ENCODE data around the gene PI4K2B. TPM values are rescaled to one million over a fixed set of nuclear protein-coding genes. Genes with fewer than 3 reads are reported as not detected.
"Not testable (repeated sequence)": the region's sequence is repeated elsewhere in the genome, so short reads cannot be mapped to it uniquely, and the experiment has no call there.

The PI4K2B gene
- total RNA-seq, 1 donor from 2014 or later = 29.4 TPM

DNA sequence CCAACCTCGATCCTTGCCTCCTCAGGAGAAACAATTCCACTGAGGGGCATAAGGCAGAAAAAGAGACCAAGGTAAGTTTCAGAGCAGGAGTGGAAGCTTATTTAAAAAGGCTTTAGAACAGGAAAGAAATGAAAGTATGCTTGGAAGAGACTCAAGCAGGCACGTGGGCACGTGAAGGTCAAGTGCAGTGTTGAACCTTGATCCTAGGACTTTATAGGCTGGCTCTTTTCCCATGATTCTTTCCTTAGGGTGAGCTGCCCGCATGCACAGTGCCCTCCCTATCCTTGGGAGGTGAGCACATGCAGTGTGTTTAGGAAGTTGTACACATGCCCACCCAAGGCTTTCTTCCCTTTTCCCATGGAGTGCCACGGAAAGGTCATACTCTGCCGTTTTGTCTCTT, 4.0 kb upstream of the PI4K2B start:
- intact Hi-C loops (cut with micrococcal nuclease) = loop anchor here (5.0 to 10.0 kb wide), 3 partner anchors 635 to 758 kb away; partner anchors contain the start of genes SEL1L3 and SMIM20
- DNase-seq (ENCODE audit: low spot score) = no peak
- H3K4me3 Mint-ChIP-seq = no peak overlapping the region

DNA sequence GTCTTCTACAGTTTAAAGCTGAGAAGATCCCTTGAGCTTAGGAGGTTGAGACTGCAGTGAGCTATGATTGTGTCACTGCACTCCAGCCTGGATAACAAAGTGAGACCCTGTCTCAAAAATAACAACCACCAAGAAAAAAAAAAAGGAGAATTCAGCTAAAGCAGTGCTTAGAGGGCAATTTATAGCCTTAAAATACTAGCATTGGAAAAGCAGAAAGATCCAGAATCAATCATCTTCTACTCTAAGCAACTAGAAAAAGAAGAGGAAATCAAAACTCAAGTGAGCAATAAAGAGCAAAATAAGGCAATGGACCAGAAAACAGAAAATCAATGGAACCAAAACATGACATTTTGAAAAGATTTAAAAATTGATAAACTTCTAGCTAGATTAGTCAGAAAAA, 639 bp upstream of the PI4K2B start:
- H3K4me1 Mint-ChIP-seq (ENCODE audit: low read depth) = peaks cover 28% of the 10 kb centered on the region
- peak overlapping the region; percentile 76 for H3K4me3 Mint-ChIP-seq
- no peak for DNase-seq (ENCODE audit: low spot score)
- peak overlapping the region; percentile 69 for H3K27ac Mint-ChIP-seq
- no peaks in the 10 kb centered on the region for H3K27me3 Mint-ChIP-seq (ENCODE audit: insufficient read depth)
- peaks cover 25% of the 10 kb centered on the region for H3K36me3 Mint-ChIP-seq (ENCODE audit: low read depth)
- intact Hi-C loops (cut with micrococcal nuclease) = loop anchor here (1.0 to 10.0 kb wide), 4 partner anchors 110 to 761 kb away; partner anchors contain the start of genes SEL1L3 and SMIM20
- H3K9me3 Mint-ChIP-seq = peaks cover 28% of the 10 kb centered on the region

More for the DNA sequence above, 4.0 kb upstream of the PI4K2B start:
- Mint-ChIP-seq H3K9me3 (peaks cover 40% of the 10 kb centered on the region), H3K4me1 (ENCODE audit: low read depth) (peaks cover 7% of the 10 kb centered on the region), H3K36me3 (ENCODE audit: low read depth) (peaks cover 19% of the 10 kb centered on the region), H3K27ac (no peak overlapping the region), H3K27me3 (ENCODE audit: insufficient read depth) (no peaks in the 10 kb centered on the region)

DNA sequence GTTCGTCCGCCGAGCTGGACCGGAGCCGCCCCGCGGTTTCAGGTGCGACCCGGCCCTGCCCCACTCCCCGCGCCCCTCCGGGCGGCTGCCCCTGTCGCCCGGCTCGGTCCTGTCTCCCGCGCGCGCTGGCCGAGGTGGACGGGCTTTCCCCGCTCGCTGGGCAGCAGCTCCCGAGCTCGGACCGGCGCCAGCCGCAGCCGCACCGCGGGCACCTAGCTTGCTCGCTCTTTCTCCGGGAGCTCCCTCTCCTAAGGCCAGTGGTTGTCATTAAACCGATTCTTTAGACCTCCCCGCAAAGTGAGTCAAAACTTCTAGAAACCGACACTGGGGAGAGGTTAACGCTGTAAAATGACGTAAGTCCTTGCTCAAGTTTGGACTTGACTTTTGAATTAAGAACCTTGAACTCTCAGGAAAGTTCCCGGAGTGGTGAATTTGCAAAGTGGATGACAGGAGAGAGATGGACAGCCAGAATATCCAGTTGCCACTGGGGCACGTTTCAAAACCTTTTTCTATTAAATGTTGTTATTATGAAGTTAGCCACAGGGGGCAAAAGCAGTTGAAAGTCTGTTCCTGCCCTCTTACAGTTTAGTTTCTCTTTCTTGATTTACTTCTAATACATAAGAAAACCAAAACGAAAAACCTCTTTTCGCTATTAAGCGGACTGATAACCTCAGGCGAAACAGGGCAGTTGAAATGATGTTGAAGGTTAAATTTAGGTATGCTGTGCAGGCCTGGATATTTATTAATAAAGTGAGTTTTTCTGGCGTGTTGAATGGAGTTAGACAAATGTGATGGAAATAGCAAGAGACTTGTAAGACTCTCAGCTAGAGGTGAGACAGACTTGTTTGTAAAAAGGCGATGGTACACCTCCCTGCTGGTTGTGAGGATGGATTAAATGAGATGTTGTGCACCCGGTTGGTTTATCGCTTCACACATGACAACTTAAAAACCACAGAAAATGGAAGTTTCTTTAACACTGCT, 847 bp downstream of the PI4K2B start:
- Mint-ChIP-seq H3K4me1 (ENCODE audit: low read depth) (peaks cover 37% of the 10 kb centered on the region), H3K9me3 (peaks cover 23% of the 10 kb centered on the region), H3K27me3 (ENCODE audit: insufficient read depth) (no peaks in the 10 kb centered on the region), H3K27ac (peak overlapping the region; percentile 98), H3K36me3 (ENCODE audit: low read depth) (peaks cover 31% of the 10 kb centered on the region), H3K4me3 (peak overlapping the region; percentile 92)
- intact Hi-C loops (cut with micrococcal nuclease) = loop anchor here (1.0 to 10.0 kb wide), 8 partner anchors 55 to 762 kb away; partner anchors contain the start of genes ANAPC4, SEL1L3, SEPSECS and SMIM20
- peak; percentile 38 for DNase-seq (ENCODE audit: low spot score)

DNA sequence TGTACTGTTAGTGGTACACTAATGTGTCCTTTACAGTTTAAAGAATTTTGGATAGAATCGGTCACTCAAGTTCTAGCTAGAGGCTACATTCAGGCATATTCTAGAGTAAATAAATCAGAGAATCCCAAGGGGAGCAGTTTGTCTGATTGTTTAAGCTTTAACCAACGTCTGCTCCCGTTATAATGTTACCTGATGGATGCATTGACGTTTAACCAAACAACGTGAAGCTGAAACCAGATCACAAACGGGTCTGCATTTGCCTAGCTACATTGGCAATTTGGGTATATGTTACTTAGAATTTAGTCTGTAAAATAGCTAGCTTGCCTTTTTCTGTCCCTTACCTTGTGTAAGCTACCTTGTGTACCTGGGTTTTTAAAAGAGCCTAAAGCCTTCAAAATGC, 1.6 kb downstream of the PI4K2B start:
- Mint-ChIP-seq H3K27me3 (ENCODE audit: insufficient read depth) (no peaks in the 10 kb centered on the region), H3K4me1 (ENCODE audit: low read depth) (peaks cover 44% of the 10 kb centered on the region), H3K4me3 (peak overlapping the region; percentile 92), H3K36me3 (ENCODE audit: low read depth) (peaks cover 29% of the 10 kb centered on the region), H3K27ac (peak overlapping the region; percentile 98), H3K9me3 (peaks cover 19% of the 10 kb centered on the region)
- no peak for DNase-seq (ENCODE audit: low spot score)
- intact Hi-C loops (cut with micrococcal nuclease) = loop anchor here (1.0 to 10.0 kb wide), 3 partner anchors 142 to 679 kb away; partner anchors contain the start of genes ANAPC4, SEL1L3 and SMIM20

DNA sequence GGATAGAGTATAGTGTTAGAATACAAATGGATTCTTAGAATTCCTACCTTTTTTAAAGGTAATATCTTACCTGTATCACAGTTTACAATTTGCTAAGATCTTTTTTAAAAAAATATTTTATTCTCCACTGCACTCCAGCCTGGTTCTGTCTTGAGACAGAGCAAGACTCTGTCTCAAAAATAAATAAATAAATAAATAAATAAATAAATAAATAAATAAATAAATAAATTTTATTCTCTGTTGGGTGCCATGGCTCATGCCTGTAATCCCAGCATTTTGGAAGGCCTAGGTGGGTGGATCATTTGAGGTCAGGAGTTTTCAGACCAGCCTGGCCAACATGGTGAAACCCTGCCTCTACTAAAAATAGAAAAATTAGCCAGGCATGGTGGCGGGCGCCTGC, 2.2 kb downstream of the PI4K2B start:
- Mint-ChIP-seq H3K9me3 (peaks cover 19% of the 10 kb centered on the region), H3K27ac (peak overlapping the region; percentile 32), H3K36me3 (ENCODE audit: low read depth) (peaks cover 28% of the 10 kb centered on the region), H3K4me3 (peak overlapping the region; percentile 92), H3K4me1 (ENCODE audit: low read depth) (peaks cover 50% of the 10 kb centered on the region)
- intact Hi-C loops (cut with micrococcal nuclease) = loop anchor here (10.0 kb wide), 2 partner anchors 629 to 679 kb away; partner anchors contain the start of genes SEL1L3 and SMIM20
- H3K27me3 Mint-ChIP-seq (ENCODE audit: insufficient read depth); DNase-seq (ENCODE audit: low spot score): not testable (repeated sequence)

DNA sequence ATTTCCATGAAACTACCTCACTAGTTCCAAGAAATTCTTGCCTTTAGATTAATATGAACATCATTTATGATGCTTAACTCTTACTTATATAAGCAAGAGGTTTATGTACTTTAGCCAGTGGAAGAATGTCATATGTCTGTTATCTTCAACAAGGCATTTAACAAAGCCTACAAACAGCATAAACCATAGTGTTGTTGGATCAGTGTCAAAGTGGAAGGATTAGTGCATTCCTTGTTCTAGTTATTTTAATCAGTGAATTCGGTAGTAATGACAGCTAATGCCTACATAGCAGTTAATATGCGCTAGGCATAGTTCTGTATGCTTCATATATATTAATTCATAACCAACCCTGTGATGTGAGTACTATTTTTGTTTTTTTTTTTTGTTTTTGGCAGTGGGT, 3.1 kb downstream of the PI4K2B start:
- no peaks in the 10 kb centered on the region for H3K27me3 Mint-ChIP-seq (ENCODE audit: insufficient read depth)
- H3K4me1 Mint-ChIP-seq (ENCODE audit: low read depth) = peaks cover 58% of the 10 kb centered on the region
- peak overlapping the region; percentile 19 for H3K27ac Mint-ChIP-seq
- peaks cover 28% of the 10 kb centered on the region for H3K36me3 Mint-ChIP-seq (ENCODE audit: low read depth)
- no peak overlapping the region for H3K4me3 Mint-ChIP-seq
- H3K9me3 Mint-ChIP-seq = peaks cover 19% of the 10 kb centered on the region
- intact Hi-C loops (cut with micrococcal nuclease) = loop anchor here (10.0 kb wide), 2 partner anchors 628 to 678 kb away; partner anchors contain the start of genes SEL1L3 and SMIM20
- DNase-seq (ENCODE audit: low spot score) = no peak

DNA sequence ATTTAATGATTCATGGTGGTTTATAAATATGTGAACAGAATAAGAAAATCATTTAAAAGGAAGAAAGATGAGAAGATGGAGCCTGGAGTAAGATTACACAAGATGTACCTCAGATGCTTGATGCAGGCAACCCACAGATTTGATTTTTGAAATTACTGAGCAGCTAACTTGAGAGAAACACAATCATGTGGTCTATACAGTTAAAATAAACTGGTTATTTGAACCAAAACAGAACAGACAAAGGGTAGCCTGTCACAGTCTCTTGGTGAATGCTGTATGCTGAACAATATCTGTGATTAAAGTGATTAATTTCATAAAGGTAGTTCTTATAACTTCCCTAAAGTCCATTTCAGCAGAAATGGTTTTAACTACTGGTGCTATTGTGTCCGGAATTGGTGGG, 4.2 kb downstream of the PI4K2B start:
- Mint-ChIP-seq H3K27me3 (ENCODE audit: insufficient read depth) (no peaks in the 10 kb centered on the region), H3K9me3 (peaks cover 20% of the 10 kb centered on the region), H3K36me3 (ENCODE audit: low read depth) (peaks cover 23% of the 10 kb centered on the region), H3K27ac (peak overlapping the region; percentile 31), H3K4me1 (ENCODE audit: low read depth) (peaks cover 51% of the 10 kb centered on the region), H3K4me3 (peak overlapping the region; percentile 28)
- intact Hi-C loops (cut with micrococcal nuclease) = loop anchor here (10.0 kb wide), 2 partner anchors 627 to 677 kb away; partner anchors contain the start of genes SEL1L3 and SMIM20
- DNase-seq (ENCODE audit: low spot score) = no peak

DNA sequence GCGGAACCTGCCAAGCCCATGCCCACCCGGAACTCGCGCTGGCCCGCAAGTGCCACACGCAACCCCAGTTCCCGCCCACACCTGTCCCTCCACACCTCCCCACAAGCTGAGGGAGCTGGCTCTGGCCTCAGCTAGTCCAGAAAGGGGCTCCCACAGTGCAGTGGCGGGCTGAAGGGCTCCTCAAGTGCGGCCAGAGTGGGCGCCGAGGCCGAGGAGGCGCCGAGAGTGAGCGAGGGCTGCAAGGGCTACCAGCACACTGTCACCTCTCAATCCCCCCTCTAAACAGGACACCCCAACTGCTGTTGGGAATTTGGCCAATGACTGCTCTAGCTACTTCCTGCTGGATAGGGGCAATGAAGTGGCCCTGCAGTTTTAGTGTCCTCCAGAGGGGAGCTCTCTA, 5.7 kb downstream of the PI4K2B start:
- H3K27ac Mint-ChIP-seq; H3K27me3 Mint-ChIP-seq (ENCODE audit: insufficient read depth); DNase-seq (ENCODE audit: low spot score): not testable (repeated sequence)
- intact Hi-C loops (cut with micrococcal nuclease) = loop anchor here (10.0 kb wide), 2 partner anchors 625 to 675 kb away; partner anchors contain the start of genes SEL1L3 and SMIM20
- peaks cover 26% of the 10 kb centered on the region for H3K9me3 Mint-ChIP-seq
- H3K4me3 Mint-ChIP-seq = peak overlapping the region; percentile 37
- peaks cover 51% of the 10 kb centered on the region for H3K4me1 Mint-ChIP-seq (ENCODE audit: low read depth)
- peaks cover 32% of the 10 kb centered on the region for H3K36me3 Mint-ChIP-seq (ENCODE audit: low read depth)

DNA sequence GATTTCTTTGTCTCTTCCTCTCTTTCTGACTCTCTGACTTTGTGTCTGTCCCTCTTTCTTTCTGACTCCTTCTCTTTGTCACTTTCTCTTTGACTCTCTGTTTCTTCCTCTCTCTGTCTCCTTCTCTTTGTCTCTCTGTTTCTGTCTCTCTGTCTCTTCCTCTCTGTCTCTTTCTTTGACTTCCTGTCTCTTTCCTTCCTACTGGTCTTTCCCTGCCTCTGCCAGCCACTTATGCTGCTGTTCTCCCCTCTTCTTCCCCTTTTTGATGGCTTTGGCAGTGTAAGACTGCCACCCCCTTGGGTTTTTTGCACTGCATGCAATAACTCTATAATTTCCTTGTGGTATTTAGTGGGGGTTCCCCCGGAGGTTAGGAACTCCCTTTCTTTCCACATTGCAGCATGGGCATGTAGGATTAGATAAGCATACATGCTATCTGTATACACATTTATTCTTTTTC, 6.9 kb downstream of the PI4K2B start:
- DNase-seq (ENCODE audit: low spot score); H3K27me3 Mint-ChIP-seq (ENCODE audit: insufficient read depth): not testable (repeated sequence)
- Mint-ChIP-seq H3K4me3 (peak overlapping the region; percentile 26), H3K9me3 (peaks cover 35% of the 10 kb centered on the region), H3K4me1 (ENCODE audit: low read depth) (peaks cover 47% of the 10 kb centered on the region), H3K27ac (peak overlapping the region; percentile 71), H3K36me3 (ENCODE audit: low read depth) (peaks cover 31% of the 10 kb centered on the region)
- intact Hi-C loops (cut with micrococcal nuclease) = loop anchor here (1.0 to 2.0 kb wide), 3 partner anchors 13 to 260 kb away; no protein-coding TSS in a partner anchor

DNA sequence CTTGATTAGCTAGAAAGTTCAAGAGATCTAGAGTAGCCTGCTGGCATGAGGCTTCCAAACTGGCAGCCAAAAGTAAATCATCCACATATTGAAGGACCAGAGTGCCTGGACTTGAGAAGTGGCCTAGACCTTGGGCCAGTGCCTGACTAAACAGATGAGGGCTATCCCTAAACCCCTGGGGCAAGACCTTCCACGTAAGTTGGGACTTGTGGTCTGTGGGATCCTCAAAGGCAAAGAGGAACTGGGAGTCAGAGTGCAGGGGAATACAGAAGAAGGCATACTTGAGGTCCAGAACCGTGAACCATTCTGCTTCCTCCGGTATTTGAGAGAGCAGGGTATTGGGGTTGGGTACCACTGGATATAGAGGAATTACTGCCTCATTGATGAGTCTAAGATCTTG, 8.4 kb downstream of the PI4K2B start:
- H3K27ac Mint-ChIP-seq; intact Hi-C loops (cut with micrococcal nuclease); DNase-seq (ENCODE audit: low spot score); H3K27me3 Mint-ChIP-seq (ENCODE audit: insufficient read depth); H3K4me3 Mint-ChIP-seq: not testable (repeated sequence)
- Mint-ChIP-seq H3K9me3 (peaks cover 35% of the 10 kb centered on the region), H3K36me3 (ENCODE audit: low read depth) (peaks cover 36% of the 10 kb centered on the region), H3K4me1 (ENCODE audit: low read depth) (peaks cover 41% of the 10 kb centered on the region)

DNA sequence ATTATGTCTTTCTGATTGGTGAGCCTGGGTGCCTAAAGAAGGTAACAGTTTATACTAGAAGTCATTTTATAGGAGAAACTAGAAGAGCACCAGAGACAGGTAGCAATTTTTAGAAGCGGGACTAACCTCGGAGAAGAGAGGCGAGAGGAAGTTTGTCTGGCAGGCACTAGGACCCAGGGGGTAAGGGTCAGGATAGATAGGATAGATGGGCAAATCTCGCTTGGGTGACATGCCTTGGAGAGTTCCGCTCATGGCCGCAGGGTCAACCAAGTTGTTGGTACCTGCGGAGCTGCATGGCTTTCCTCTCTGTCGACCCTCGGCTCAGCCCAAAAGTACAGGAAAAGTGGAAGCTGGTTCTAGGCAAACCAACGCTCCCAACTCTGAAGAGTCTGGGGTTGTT, 11.3 kb downstream of the PI4K2B start:
- Mint-ChIP-seq H3K4me1 (ENCODE audit: low read depth) (peaks cover 20% of the 10 kb centered on the region), H3K27ac (no peak overlapping the region), H3K4me3 (no peak overlapping the region), H3K36me3 (ENCODE audit: low read depth) (peaks cover 27% of the 10 kb centered on the region), H3K9me3 (peaks cover 23% of the 10 kb centered on the region), H3K27me3 (ENCODE audit: insufficient read depth) (no peaks in the 10 kb centered on the region)
- no peak for DNase-seq (ENCODE audit: low spot score)
- intact Hi-C loops (cut with micrococcal nuclease) = no loop called here

DNA sequence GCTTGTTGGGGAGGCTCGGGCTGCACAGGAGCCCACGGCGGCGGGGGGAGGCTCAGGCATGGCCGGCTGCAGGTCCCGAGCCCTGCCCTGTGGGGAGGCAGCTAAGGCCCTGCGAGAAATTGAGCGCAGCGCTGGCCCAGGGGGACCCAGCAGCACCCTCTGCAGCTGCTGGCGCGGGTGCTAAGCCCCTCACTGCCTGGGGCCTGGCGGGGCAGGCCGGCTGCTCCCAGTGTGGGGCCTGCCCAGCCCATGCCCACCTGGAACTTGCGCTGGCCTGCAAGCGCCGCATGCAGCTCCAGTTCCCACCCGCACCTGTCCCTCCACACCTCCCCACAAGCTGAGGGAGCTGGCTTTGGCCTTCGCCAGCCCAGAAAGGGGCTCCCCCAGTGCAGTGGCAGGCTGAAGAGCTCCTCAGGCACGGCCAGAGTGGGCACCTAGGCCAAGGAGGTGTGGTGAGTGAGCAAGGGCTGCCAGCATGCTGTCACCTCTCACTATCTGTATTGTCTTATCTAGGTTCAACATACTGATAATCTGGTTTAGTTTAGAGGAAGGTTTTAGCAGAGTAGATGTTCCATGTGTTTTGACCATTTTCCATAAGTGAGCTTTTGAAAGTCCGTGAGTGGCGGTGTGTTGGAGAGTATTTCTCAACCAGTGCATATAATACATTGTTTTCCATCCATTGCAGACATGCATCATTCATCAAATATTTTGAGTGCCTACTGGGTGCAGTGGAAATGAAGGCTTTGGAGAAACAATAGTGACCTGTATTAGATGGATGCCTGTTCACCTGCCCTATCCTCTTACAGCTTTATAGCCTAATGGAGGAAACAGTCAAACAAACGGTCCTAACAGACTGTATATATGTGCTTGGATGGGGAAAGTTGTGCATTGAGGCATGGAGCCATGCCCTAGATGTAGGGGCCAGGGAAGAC, 13.1 kb downstream of the PI4K2B start:
- DNase-seq (ENCODE audit: low spot score) = no peak
- intact Hi-C loops (cut with micrococcal nuclease) = no loop called here
- no peak overlapping the region for H3K4me3 Mint-ChIP-seq
- H3K9me3 Mint-ChIP-seq = peaks cover 23% of the 10 kb centered on the region
- peaks cover 15% of the 10 kb centered on the region for H3K4me1 Mint-ChIP-seq (ENCODE audit: low read depth)
- H3K27ac Mint-ChIP-seq = no peak overlapping the region
- no peaks in the 10 kb centered on the region for H3K27me3 Mint-ChIP-seq (ENCODE audit: insufficient read depth)
- H3K36me3 Mint-ChIP-seq (ENCODE audit: low read depth) = peaks cover 31% of the 10 kb centered on the region

Data from activated T-helper 1 cell treated with anti-CD3 and anti-CD28 coated beads, Interleukin-12 subunit alpha, Interleukin-12 subunit beta, Interleukin-2, Interleukin-4 antibody, amounts not matched to agents 30 ng/mL and 10 ng/mL and 1 ng/mL, durations not matched to agents 14 hours and 24 hours and 36 hours (primary cell).